Stimulated activated naive CD4-positive, alpha-beta T cell treated with Interleukin-2 at 50 U/mL for 16 hours (primary cell): Measurements from ENCODE around the gene SSMEM1.
"Not testable (repeated sequence)": the region's sequence is repeated elsewhere in the genome, so short reads cannot be mapped to it uniquely, and the experiment has no call there.

Experiments used
- DNase-seq: peaks from one replicate; lab custom pipeline; 2025; lab: John Stamatoyannopoulos, UW

The SSMEM1 gene

DNA sequence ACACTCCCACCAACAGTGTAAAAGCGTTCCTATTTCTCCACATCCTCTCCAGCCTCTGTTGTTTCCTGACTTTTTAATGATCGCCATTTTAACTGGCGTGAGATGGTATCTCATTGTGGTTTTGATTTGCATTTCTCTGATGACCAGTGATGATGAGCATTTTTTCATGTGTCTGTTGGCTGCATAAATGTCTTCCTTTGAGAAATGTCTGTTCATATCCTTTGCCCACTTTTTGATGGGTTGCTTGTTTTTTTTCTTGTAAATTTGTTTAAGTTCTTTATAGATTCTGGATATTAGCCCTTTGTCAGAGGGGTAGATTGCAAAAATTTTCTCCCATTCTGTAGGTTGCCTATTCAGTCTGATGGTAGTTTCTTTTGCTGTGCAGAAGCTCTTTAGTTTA is 42.0 kb downstream of the SSMEM1 start:
- not testable (repeated sequence) for DNase-seq

DNA sequence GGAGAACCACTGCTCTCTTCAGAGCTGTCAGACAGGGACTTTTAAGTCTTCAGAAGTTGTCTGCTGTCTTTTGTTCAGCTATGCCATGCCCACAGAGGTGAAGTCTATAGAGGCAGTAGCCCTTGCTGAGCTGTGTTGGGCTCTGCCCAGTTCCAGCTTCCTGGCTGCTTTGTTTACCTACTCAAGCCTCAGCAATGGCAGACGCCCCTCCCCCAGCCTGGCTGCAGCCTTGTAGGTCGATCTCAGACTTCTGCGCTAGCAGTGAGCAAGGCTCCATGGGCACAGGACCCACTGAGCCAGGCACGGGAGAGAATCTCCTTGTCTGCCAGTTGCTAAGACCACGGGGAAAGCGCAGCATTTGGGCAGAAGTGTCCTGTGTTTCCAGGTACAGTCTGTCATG is 46.9 kb downstream of the SSMEM1 start:
- no peak for DNase-seq

- DNase-seq: no peak
Measured at GRCh38 chr7:130256704-130257103, 49.0 kb downstream of the SSMEM1 start.

GRCh38 chr7:130258494-130259078 is 50.9 kb downstream of the SSMEM1 start:
- DNase-seq: no peak

DNA sequence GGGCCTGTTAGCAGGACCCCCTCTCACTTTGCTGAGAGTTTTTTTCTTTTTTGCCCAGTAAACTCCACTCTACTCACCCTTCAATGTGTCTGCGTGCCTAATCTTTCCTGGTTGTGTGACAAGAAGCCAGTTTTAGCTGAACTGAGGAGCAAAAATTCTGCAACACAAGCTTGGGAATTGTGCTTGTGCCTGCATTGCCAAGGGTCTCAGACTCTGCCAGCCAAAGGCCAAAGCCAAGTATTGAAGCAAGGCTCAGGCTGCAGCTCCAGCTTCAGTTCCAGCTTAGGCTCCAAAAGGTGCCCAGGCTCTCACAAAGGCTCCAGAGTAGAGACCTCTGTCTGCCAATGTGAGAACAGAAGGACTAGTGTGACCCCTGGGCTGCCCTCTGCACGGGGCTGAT is 54.8 kb downstream of the SSMEM1 start:
- DNase-seq: no peak

GRCh38 chr7:130263130-130263529 is 55.5 kb downstream of the SSMEM1 start:
- no peak for DNase-seq
